ENCODE results near the gene BCL11A. TPM values are rescaled to one million over a fixed set of nuclear protein-coding genes. Genes with fewer than 3 reads are reported as not detected.

Gene BCL11A
- total RNA-seq, 1 donor from 2014 or later, result 31.4 TPM

GRCh38 chr2:60559880-60560279 lies 6.4 kb upstream of the BCL11A start:
- no peak for DNase-seq (ENCODE audit: low spot score)

- no peak for DNase-seq (ENCODE audit: low spot score)
These were observed 5.1 kb upstream of the BCL11A start for GRCh38 chr2:60558536-60558935.

GRCh38 chr2:60557486-60557864 lies 4.0 kb upstream of the BCL11A start:
- no peak for DNase-seq (ENCODE audit: low spot score)

- no peak for DNase-seq (ENCODE audit: low spot score)
These were observed 3.4 kb upstream of the BCL11A start for GRCh38 chr2:60556576-60557485.

GRCh38 chr2:60556175-60556574 lies 2.7 kb upstream of the BCL11A start:
- DNase-seq (ENCODE audit: low spot score), result no peak

GRCh38 chr2:60555783-60556139 lies 2.3 kb upstream of the BCL11A start:
- DNase-seq (ENCODE audit: low spot score), result no peak

- DNase-seq (ENCODE audit: low spot score), result peak; percentile 69
These were observed 1.8 kb upstream of the BCL11A start for GRCh38 chr2:60555066-60555782.

GRCh38 chr2:60554646-60555065 lies 1.2 kb upstream of the BCL11A start:
- no peak for DNase-seq (ENCODE audit: low spot score)

GRCh38 chr2:60554074-60554645 lies 706 bp upstream of the BCL11A start:
- DNase-seq (ENCODE audit: low spot score), result peak; percentile 57

- no peak for DNase-seq (ENCODE audit: low spot score)
These were observed 481 bp downstream of the BCL11A start for GRCh38 chr2:60552851-60553494.

GRCh38 chr2:60552078-60552850 lies 1.2 kb downstream of the BCL11A start:
- DNase-seq (ENCODE audit: low spot score), result no peak

GRCh38 chr2:60551240-60552077 lies 2.0 kb downstream of the BCL11A start:
- DNase-seq (ENCODE audit: low spot score), result no peak

GRCh38 chr2:60550984-60551239 lies 2.5 kb downstream of the BCL11A start:
- no peak for DNase-seq (ENCODE audit: low spot score)

GRCh38 chr2:60550178-60550983 lies 3.1 kb downstream of the BCL11A start:
- peak; percentile 79 for DNase-seq (ENCODE audit: low spot score)

GRCh38 chr2:60549928-60550177 lies 3.6 kb downstream of the BCL11A start:
- DNase-seq (ENCODE audit: low spot score), result no peak

- no peak for DNase-seq (ENCODE audit: low spot score)
These were observed 4.1 kb downstream of the BCL11A start for GRCh38 chr2:60549238-60549927.

GRCh38 chr2:60548845-60549237 lies 4.6 kb downstream of the BCL11A start:
- DNase-seq (ENCODE audit: low spot score), result no peak

GRCh38 chr2:60548311-60548710 lies 5.1 kb downstream of the BCL11A start:
- no peak for DNase-seq (ENCODE audit: low spot score)

- no peak for DNase-seq (ENCODE audit: low spot score)
These were observed 5.6 kb downstream of the BCL11A start for GRCh38 chr2:60547841-60548240.
